GM21390 (cell line): Measurements from ENCODE around the gene AKT1S1.
"Not testable (repeated sequence)": the region's sequence is repeated elsewhere in the genome, so short reads cannot be mapped to it uniquely, and the experiment has no call there.

Experiments used
- ATAC-seq: cut with Tn5 transposase; IDR thresholded peaks from one replicate; pipeline ENCODE4 v1.9.1; 2021; ENCODE audit not compliant: unreplicated experiment

The AKT1S1 gene

DNA sequence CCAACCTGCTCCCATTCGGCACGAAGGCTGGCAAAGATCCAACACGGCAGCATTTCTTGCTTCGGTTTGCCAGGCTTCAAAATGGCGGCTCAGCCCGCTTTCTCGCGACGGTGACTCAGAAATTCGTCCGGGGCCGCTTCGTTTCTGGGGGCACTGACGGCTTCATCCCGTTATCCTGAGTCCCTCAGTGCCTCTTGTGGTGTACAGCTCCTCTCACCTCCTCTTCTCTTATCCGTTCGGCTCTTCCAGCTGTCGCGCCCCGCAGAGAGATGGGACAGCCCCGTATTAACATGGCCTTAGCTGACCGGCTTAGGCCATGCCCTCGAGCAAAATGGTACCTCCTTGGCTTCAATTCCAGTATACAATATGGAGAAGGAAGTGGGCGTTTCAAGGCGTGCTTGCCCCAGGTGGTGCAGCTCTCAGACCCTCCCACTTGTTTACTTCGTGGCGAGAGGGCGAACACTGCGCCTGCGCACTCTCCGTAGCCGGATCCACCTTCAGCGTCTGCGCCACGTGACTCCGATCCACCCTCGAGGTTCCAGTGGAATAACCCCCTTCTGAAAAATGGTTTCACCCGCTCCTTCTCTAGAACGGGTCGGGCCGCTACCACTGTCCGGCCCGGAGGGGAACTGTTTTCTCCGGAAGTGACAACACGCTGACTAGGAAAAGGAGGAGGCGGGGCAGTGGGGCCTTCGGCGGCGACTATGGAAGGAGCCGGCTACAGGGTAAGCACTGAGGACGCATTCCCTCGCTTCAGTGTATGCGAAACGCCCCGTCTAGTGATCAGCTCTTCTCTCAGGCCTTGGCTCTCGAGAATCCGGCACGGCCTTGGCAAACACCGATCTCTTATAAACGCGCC is at the start of gene AKT1S1, which contains the start of gene TBC1D17:
TSS of gene AKT1S1 (minus strand) at position 336 of the 859 bp plus-strand sequence. CDS start 4,060 bp downstream, outside the sequence.
TSS of gene TBC1D17 (plus strand) at position 683 of the 859 bp plus-strand sequence. CDS start at position 705, 22 bp downstream.
- ATAC-seq = peak; percentile 50

DNA sequence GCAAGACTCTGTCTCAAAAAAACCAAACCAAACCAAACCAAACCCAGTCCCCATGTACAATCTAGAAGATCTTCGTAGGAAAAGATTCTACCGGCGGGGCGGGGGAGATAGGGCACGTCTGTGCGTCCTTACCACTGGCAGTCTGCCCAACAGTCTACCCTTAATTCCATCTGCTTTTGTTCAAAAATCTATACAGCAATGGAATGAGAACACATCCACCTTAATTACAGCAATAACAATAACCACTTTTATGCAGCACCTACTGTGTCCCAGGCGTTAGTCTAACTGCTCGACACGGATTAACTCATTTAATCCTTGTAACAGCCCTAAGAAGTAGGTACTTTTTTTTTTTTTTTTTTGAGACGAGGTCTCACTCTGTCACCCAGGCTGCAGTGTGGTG is 49.4 kb upstream of the AKT1S1 start:
- ATAC-seq = no peak

DNA sequence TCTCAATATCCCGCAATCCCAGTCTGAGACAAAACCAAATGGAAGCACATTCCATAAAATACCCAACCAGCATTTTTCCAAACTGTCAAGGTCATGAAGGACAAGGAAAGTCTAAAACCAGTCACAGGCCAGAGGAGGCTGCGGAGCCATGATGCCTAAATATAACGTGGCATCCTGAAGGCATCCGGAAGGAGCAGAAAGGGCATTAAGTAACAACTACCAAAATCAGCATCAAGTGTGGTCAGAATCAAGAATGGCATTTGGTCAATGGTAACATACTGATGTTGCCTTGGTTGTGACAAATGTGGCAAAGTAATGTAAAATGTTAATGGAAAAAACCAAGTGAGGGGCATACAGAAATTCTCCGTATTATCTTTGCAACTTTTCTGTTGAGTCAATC is 48.3 kb upstream of the AKT1S1 start:
- ATAC-seq = no peak

GRCh38 chr19:49924881-49925210 is 47.7 kb upstream of the AKT1S1 start:
- not testable (repeated sequence) for ATAC-seq

DNA sequence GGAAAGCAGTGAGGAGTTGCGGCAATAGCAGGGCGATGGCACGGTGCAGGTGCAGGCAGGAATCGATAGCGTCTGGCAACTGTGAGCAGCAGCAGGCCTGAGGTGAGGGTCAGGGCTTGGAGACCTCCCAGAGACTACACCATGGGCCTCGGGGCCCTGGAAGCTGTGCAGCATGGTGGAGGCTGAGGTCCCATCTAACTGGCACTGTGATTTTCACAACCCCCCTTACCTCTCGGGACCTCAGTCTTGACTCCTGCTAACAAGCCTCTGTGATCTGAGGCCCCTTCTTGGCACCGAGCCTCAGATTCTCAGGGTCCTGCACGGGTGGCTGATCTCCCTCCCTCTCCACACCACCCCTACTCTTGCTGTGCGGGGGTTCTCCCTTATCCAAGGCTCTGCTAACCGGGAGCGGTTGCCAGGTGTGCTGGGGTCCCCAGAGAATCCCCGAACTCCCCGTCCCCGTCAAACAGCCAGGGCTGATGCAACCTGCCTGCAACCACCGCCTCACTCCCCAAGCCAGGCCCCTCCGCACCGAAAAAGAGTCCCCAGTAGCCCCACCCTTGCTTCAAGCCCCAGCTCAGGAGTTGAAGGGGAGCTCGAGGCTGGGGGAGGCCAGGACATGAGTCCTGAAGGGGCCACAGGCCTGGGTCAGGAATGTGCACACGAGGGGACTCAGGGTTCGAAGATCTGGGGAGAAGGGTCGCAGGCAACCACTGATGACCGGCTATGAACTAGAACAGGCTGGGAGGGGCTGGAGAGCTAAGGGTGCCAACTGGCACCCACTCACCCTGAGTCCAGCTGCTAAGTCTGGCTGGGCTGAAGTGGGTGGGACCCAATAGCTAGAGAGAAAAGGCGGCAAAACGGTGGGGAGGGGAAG is 47.1 kb upstream of the AKT1S1 start:
- no peak for ATAC-seq

GRCh38 chr19:49923055-49924003 is 46.2 kb upstream of the AKT1S1 start:
- no peak for ATAC-seq

- ATAC-seq = no peak
These were observed 45.0 kb upstream of the AKT1S1 start for GRCh38 chr19:49921871-49922795.

DNA sequence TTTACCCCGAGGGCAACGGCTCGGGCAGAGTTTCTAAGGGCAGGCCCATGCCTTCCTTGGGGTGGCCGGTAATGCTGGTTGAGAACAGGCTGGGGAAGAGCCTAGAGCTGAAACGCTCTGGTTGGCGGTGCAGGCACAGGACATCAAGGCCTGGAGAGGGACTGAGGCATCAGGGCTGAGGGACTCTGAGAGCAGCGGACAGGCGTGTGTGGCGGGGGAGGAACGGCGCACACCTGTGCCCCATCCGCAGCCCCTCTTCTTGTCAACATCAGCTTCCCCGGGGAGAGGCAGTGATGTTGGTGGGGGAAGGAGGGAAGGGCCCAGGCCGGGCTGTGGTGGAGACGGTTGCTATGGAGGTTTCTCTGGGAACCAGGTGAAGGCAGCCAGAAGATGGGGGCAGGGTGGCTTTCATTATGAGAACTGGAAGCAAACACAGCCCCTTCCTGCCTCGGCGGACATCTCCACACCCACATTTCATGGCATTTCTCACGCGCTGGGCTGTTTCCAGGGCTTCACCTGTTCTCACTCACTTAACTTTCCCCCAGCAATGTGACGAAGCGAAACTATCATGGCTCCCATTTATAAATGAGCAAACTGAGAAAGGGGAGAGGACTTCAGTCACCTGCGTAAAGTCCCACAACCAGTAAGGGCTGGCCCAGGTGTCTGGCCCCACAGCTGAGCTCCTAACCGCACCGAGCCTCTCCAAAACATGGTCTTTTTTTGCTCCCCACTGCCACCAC is 43.6 kb upstream of the AKT1S1 start:
- ATAC-seq = no peak

GRCh38 chr19:49918089-49918488 is 40.9 kb upstream of the AKT1S1 start:
- ATAC-seq = no peak

DNA sequence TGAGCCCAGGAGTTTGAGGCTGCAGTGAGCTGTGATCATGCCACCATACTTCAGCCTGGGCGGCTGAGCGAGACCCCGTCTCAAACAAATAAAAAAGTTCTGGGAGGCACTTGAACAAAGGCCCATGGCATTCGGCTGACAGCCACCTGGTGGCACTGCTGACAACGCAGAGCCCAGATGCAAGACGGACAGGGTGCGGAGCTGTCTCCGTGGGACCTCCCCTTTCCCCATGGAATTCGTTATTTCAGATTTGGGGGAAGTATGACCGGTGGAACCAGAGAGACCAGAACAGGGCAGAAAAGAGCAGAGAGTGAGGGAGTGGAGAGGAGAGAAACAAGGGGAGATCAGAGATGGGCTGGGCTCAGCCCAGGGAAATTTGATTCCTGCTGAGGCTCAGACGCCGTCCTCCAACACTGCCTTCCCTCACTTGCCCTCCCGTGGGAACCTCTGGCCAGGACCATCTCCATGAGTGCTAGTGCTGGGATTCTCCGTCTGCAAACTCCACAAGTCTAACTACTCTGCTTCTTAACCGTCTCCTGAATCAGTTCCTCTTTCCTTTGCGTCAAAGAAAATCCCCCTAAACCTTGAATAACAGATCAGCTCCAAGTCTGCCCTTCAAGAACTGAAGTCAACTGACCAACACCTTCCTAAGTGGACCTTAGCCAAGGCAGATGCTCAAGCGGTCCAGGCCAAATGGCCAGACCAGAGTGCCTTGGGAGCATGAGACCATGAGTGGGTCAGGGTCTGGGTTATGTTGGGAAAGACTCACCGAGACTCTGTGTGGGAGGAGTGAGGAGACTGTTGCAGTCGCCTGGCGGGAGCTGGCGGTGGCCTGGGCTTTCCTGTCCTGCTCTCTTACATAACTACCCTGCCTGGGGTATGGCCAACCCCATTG is 39.9 kb upstream of the AKT1S1 start:
- no peak for ATAC-seq

GRCh38 chr19:49915271-49915670 is 38.1 kb upstream of the AKT1S1 start:
- ATAC-seq = no peak

DNA sequence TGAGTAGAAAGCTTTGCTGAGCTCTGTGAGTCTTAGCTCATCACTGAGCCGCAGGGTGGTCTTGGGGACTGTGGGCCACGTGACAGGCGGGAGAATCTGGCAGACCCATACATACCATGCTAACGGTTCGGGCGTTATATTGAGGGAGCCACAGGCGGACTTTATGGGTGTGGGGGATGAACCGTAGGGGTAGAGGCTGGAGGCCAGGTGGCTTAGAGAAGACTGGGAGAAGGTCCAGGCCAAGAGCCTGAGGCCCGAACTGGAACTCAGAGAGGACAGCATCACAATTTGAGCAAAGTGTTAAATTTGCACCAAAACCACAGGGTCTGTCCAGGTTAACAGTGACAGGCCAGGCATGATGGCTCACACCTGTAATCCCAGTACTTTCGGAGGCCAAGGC is 36.6 kb upstream of the AKT1S1 start:
- ATAC-seq = no peak

DNA sequence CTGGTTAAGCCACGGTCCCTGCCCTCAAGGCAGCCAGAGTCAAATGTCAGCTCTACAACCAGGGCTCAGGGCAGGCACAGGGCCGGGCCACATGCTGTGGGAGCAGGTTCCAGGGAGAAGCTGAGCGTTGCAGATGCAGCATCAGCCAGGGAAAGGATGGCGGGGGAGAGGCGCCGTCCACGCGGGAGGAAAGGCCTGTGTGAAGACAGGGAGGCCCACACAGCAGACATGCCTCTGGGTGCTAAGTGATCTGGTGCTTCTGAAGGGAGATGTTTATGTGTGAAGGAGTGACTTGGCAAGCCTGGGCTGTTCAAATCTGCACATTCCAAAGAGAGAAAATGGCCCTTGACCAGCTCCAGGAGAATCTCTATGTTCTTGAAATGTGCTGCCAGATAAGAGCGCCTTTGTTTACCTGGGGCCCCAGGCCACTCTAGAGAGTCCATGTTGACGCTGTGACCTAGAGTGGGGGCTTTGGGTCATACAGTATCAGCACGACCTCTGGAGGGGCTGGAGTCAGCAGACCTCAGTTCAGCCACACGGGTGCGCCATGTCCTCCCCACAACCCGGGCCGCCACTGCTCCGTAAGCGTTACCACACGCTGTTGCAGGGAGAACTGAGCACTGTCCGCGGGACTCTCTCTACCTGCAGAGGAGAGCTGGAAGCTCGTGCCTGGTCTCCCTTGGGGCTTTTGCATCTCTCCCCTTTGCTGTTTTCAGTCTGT is 36.0 kb upstream of the AKT1S1 start:
- ATAC-seq = no peak

GRCh38 chr19:49911381-49912145 is 34.4 kb upstream of the AKT1S1 start:
- no peak for ATAC-seq

DNA sequence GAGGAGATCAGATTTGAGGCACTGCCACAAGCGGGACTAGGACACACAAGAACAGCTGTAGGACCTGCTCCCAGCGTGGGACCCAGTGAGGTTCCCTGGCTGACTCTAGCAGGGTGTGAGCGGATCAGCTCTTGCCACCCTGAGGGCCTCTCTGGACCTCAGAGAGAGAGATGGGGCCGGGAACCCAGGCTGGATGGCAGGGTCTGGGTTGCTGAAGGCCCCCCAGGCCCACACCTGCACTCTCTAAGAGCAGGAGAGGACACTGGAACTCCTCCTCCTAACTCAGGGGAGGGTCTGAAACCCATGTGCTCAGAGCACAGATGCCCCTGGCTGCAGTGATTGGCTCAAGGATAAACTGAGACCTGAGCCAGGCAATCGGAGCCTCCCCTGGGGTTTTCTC is 33.0 kb upstream of the AKT1S1 start:
- no peak for ATAC-seq
